ENCODE data around the gene CEP78. TPM values are rescaled to one million over a fixed set of nuclear protein-coding genes. Genes with fewer than 3 reads are reported as not detected.
A peak's percentile ranks its signal among the peaks of the same experiment; 100 is the strongest.

CEP78 gene
- total RNA-seq, 2 donors from 2014 or later, result 5.6 to 9.6 TPM

- intact Hi-C loops (cut with DNase I), result no loop called here
- TF ChIP-seq POLR2A (IDR thresholded peaks at IDR 0.05), result no peak
- TF ChIP-seq, protein P1, sequence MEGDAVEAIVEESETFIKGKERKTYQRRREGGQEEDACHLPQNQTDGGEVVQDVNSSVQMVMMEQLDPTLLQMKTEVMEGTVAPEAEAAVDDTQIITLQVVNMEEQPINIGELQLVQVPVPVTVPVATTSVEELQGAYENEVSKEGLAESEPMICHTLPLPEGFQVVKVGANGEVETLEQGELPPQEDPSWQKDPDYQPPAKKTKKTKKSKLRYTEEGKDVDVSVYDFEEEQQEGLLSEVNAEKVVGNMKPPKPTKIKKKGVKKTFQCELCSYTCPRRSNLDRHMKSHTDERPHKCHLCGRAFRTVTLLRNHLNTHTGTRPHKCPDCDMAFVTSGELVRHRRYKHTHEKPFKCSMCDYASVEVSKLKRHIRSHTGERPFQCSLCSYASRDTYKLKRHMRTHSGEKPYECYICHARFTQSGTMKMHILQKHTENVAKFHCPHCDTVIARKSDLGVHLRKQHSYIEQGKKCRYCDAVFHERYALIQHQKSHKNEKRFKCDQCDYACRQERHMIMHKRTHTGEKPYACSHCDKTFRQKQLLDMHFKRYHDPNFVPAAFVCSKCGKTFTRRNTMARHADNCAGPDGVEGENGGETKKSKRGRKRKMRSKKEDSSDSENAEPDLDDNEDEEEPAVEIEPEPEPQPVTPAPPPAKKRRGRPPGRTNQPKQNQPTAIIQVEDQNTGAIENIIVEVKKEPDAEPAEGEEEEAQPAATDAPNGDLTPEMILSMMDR (IDR thresholded peaks at IDR 0.05), result no peak
- 76 to 87% methylated on average over 7 to 10 of the region's 10 CpGs for WGBS, 2 donors
- H3K4me1 ChIP-seq, result peaks cover 20% of the 10 kb centered on the region
- no peaks in the 10 kb centered on the region for H3K27me3 ChIP-seq
- no peaks in the 10 kb centered on the region for H3K9me3 ChIP-seq
- no peaks in the 10 kb centered on the region for H3K36me3 ChIP-seq (replicated peaks in 1 of 2; ENCODE audit: insufficient read depth in 1 of 2, low read depth in 2 of 2)
- no peak for DNase-seq
- ATAC-seq, result no peak
- H3K27ac ChIP-seq, result peak overlapping the region in 3 of 4 donors; percentile 36 to 58 (median 53)
- H3K4me3 ChIP-seq, result no peak overlapping the region
These were observed 88.3 kb downstream of the CEP78 start for GRCh38 chr9:78324068-78324650.

DNA sequence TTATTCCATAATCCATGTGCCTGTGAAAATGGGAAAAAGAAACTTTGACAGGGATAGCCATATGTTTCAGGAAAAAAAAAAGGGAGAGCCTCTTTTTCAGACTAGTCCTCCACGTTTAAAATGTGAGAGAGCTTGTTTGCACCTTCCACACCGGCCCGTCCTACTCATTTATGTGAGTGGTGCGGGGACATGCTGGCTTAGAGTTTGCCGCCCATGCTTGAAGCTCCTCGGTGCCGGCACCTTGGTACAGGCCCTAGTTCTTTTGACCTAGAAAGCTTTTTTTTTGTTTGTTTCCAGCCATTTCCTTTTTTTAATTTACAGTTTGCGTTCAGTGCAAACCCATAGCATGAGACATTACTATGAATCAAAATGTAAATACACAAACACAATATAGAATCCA, 88.8 kb downstream of the CEP78 start:
- intact Hi-C loops (cut with DNase I), result no loop called here
- Histone ChIP-seq H3K27ac (peak overlapping the region; percentile 30 to 58 (median 44)), H3K9me3 (no peaks in the 10 kb centered on the region), H3K4me1 (peaks cover 20% of the 10 kb centered on the region), H3K36me3 (replicated peaks in 1 of 2; ENCODE audit: insufficient read depth in 1 of 2, low read depth in 2 of 2) (no peaks in the 10 kb centered on the region), H3K4me3 (no peak overlapping the region), H3K27me3 (no peaks in the 10 kb centered on the region)
- DNase-seq, result no peak
- WGBS, 2 donors, result 76 to 77% methylated on average over 8 of the region's 8 CpGs
- no peak for ATAC-seq
- no peak for TF ChIP-seq POLR2A (IDR thresholded peaks at IDR 0.05)
- TF ChIP-seq, protein P1 (IDR thresholded peaks at IDR 0.05), result no peak

- H3K27me3 ChIP-seq, result no peaks in the 10 kb centered on the region
- H3K9me3 ChIP-seq, result no peaks in the 10 kb centered on the region
- TF ChIP-seq, protein P1 (IDR thresholded peaks at IDR 0.05), result no peak
- TF ChIP-seq POLR2A (IDR thresholded peaks at IDR 0.05), result no peak
- DNase-seq (peak; percentile 69 to 87 (median 85)), ATAC-seq (peak; percentile 89)
- H3K4me3 ChIP-seq, result no peak overlapping the region
- WGBS, 2 donors, result 20 to 25% methylated on average over 6 of the region's 6 CpGs
- peak overlapping the region; percentile 30 to 58 (median 44) for H3K27ac ChIP-seq
- H3K4me1 ChIP-seq, result peaks cover 20% of the 10 kb centered on the region
- no peaks in the 10 kb centered on the region for H3K36me3 ChIP-seq (replicated peaks in 1 of 2; ENCODE audit: insufficient read depth in 1 of 2, low read depth in 2 of 2)
- intact Hi-C loops (cut with DNase I), result no loop called here
These were observed 89.5 kb downstream of the CEP78 start for GRCh38 chr9:78325343-78325742.

GRCh38 chr9:78325846-78326360, 90.0 kb downstream of the CEP78 start:
- Histone ChIP-seq H3K36me3 (replicated peaks in 1 of 2; ENCODE audit: insufficient read depth in 1 of 2, low read depth in 2 of 2) (no peaks in the 10 kb centered on the region), H3K27me3 (no peaks in the 10 kb centered on the region), H3K4me3 (no peak overlapping the region), H3K27ac (peak overlapping the region in 3 of 4 donors; percentile 36 to 58 (median 53)), H3K9me3 (no peaks in the 10 kb centered on the region), H3K4me1 (peaks cover 20% of the 10 kb centered on the region)
- TF ChIP-seq, protein P1 (IDR thresholded peaks at IDR 0.05), result no peak
- TF ChIP-seq POLR2A (IDR thresholded peaks at IDR 0.05), result no peak
- 74 to 78% methylated on average over 5 of the region's 5 CpGs for WGBS, 2 donors
- DNase-seq (no peak), ATAC-seq (no peak)
- intact Hi-C loops (cut with DNase I), result no loop called here

DNA sequence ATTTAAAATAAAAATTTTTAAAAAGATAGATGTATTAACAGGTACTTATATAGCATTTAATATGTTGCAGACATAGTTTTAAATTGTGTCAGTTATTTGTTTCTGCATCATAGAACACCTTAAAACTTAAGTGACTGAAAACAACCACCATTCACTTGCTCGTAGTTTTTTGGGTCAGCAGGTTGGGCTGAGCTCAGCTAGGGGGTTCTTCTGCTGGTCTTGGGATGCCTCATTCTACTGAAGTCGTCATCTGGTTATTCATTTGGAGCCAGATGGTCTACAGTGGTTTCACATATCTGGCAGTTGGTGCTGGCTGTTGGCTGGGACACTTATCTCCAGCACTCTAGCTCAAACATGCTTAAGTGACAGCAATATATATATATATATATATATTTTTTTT, 90.7 kb downstream of the CEP78 start:
- intact Hi-C loops (cut with DNase I), result no loop called here
- no peak for TF ChIP-seq POLR2A (IDR thresholded peaks at IDR 0.05)
- ATAC-seq, result no peak

More for the DNA sequence above, 90.7 kb downstream of the CEP78 start:
- Histone ChIP-seq H3K9me3 (no peaks in the 10 kb centered on the region), H3K36me3 (replicated peaks in 1 of 2; ENCODE audit: insufficient read depth in 1 of 2, low read depth in 2 of 2) (no peaks in the 10 kb centered on the region), H3K4me3 (no peak overlapping the region), H3K27me3 (no peaks in the 10 kb centered on the region), H3K4me1 (peaks cover 20% of the 10 kb centered on the region), H3K27ac (no peak overlapping the region)
- 86 to 97% methylated on average over 2 of the region's 2 CpGs for WGBS, 2 donors
- no peak for DNase-seq

Small RNA genes within 50 kb of the gene (small RNA-seq; reads per million reads assigned to genes)
- gene AL353705.4, result not detected

Other genes starting within 250 kb of the CEP78 start
- gene GNAQ, start 204.3 kb upstream of the CEP78 start, total RNA-seq, result 10 to 100 TPM; 15.8 to 22.1 TPM
- gene PSAT1, start 61.0 kb downstream of the CEP78 start, total RNA-seq, result 10 to 100 TPM; 21.8 to 49.3 TPM

Data from body of pancreas (tissue), 4 donors.